ENCODE measurements around the gene OGFOD3.

OGFOD3 gene

GRCh38 chr17:82344175-82344907, 74.0 kb downstream of the OGFOD3 start:
- in situ Hi-C loops (cut with MboI; ENCODE audit: low sequenced_read_pairs), result no loop called here

GRCh38 chr17:82343560-82343959, 74.8 kb downstream of the OGFOD3 start:
- in situ Hi-C loops (cut with MboI; ENCODE audit: low sequenced_read_pairs), result no loop called here

- in situ Hi-C loops (cut with MboI; ENCODE audit: low sequenced_read_pairs), result no loop called here
These were observed 75.9 kb downstream of the OGFOD3 start for GRCh38 chr17:82342361-82343079.

- in situ Hi-C loops (cut with MboI; ENCODE audit: low sequenced_read_pairs), result no loop called here
These were observed 78.5 kb downstream of the OGFOD3 start for GRCh38 chr17:82339634-82340580.

Measured in HL-60/S4 treated with retinoic acid at 250 ng/mL for 4 days and 3 days (cell line).